Smooth muscle cell (in vitro differentiated cells): ENCODE data around the gene FADD. TPM values are rescaled to one million over a fixed set of nuclear protein-coding genes. Genes with fewer than 3 reads are reported as not detected.
A peak's percentile ranks its signal among the peaks of the same experiment; 100 is the strongest.

Experiments used
- DNase-seq: peaks from one replicate; lab custom pipeline; 2025; ENCODE audit not compliant: unreplicated experiment; lab: John Stamatoyannopoulos, UW
- H2AFZ ChIP-seq: fragments of 200-600 bp; sonication (generic); 2 replicates; pipeline ENCODE4 v1.6.0; 2016; ENCODE audit warnings: antibody characterized with exemption, low read depth, mild to moderate bottlenecking
- H3F3A ChIP-seq: fragments of 200-600 bp; sonication (generic); 2 replicates; pipeline ENCODE4 v1.6.0; 2017; ENCODE audit warnings: antibody characterized with exemption, low read depth
- H3K27ac ChIP-seq: fragments of 200-600 bp; sonication (generic); 2 replicates; pipeline ENCODE4 v1.5.1; 2016; ENCODE audit warnings: low read depth, mild to moderate bottlenecking
- H3K27me3 ChIP-seq: fragments of 200-600 bp; sonication (generic); 2 replicates; pipeline ENCODE4 v1.6.1; 2016; ENCODE audit warnings: low read depth, mild to moderate bottlenecking
- H3K36me3 ChIP-seq: fragments of 200-600 bp; sonication (generic); 2 replicates; pipeline ENCODE4 v1.5.1; 2016; ENCODE audit warnings: low read depth
- H3K4me1 ChIP-seq: fragments of 200-600 bp; sonication (generic); 2 replicates; pipeline ENCODE4 v1.5.1; 2016; ENCODE audit warnings: low read depth
- H3K4me2 ChIP-seq: fragments of 200-600 bp; sonication (generic); 2 replicates; pipeline ENCODE4 v1.6.0; 2016; ENCODE audit warnings: mild to moderate bottlenecking
- H3K4me3 ChIP-seq: fragments of 200-600 bp; sonication (generic); 2 replicates; pipeline ENCODE4 v1.5.1; 2016; ENCODE audit warnings: mild to moderate bottlenecking
- H3K79me2 ChIP-seq: fragments of 200-600 bp; sonication (generic); 2 replicates; pipeline ENCODE4 v1.6.0; 2016; ENCODE audit warnings: low read depth, mild to moderate bottlenecking
- H3K9ac ChIP-seq: fragments of 200-600 bp; sonication (generic); 2 replicates; pipeline ENCODE4 v1.6.0; 2016; ENCODE audit warnings: low read depth
- H3K9me3 ChIP-seq: fragments of 200-600 bp; sonication (generic); replicated peaks from 2 replicates; pipeline ENCODE4 v1.5.1; 2016; ENCODE audit warnings: low read depth
- H4K20me1 ChIP-seq: fragments of 200-600 bp; sonication (generic); 2 replicates; pipeline ENCODE4 v1.6.0; 2016; ENCODE audit warnings: low read depth
- CTCF ChIP-seq: fragments of 200-600 bp; sonication (generic); IDR thresholded peaks from 2 replicates; pipeline ENCODE4 v1.5.1; 2017; ENCODE audit warnings: borderline replicate concordance, mild to moderate bottlenecking, antibody characterized with exemption; ENCODE audit not compliant: insufficient read depth, poor library complexity, severe bottlenecking
- WGBS: methylation state at CpG from one replicate; pipeline ENCODE4 v1.1.7; 2016; ENCODE audit warnings: low lambda C conversion rate; 5-methylcytosine and 5-hydroxymethylcytosine counted together
- polyA plus RNA-seq: library from polyadenylated mRNA; unstranded; fragments of >200 nt; fragmentation: Nextera tagmentation; extraction: Ambion mirVana; gene quantifications from 2 replicates; pipeline ENCODE4 v1.2.1, GENCODE V29; 2016
- total RNA-seq: library from RNA; depleted of rRNA; stranded (reverse); fragments of >200 nt; gene quantifications from 2 replicates; pipeline ENCODE4 v1.2.3, GENCODE V29; 2014

FADD gene
- total and polyA plus RNA-seq, 2 experiments from 2014 or later = 22.2 to 41.3 TPM

DNA sequence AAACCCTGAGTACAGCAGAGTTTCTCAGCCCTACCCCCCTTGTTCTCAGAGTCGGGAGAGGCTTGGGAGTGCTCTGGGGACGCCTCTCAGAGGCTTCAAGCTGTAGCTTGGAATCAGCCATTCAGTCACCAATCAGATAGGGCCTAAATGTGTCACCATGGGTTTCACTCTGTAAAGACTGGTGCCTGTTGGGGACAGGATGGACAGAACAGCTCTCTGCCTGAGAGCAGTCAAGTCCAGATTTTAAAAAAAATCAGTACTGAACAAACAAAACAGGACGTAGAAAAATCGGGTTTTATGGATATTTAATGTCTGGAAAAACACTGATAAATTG is 1.3 kb downstream of the FADD start:
- H3K4me1 ChIP-seq = peaks cover 8% of the 10 kb centered on the region
- peaks cover 51% of the 10 kb centered on the region for H4K20me1 ChIP-seq
- peaks cover 4% of the 10 kb centered on the region for H3F3A ChIP-seq
- H3K36me3 ChIP-seq = no peaks in the 10 kb centered on the region
- no peaks in the 10 kb centered on the region for H3K27me3 ChIP-seq
- no peak for TF ChIP-seq CTCF
- H3K4me3 ChIP-seq = peak overlapping the region; percentile 93
- H3K27ac ChIP-seq = peak overlapping the region; percentile 96
- no peak for DNase-seq
- peak overlapping the region; percentile 94 for H3K9ac ChIP-seq
- H2AFZ ChIP-seq = no peak overlapping the region
- peak overlapping the region; percentile 88 for H3K4me2 ChIP-seq
- no peaks in the 10 kb centered on the region for H3K9me3 ChIP-seq
- 29% methylated on average over 4 of the region's 4 CpGs for WGBS
- H3K79me2 ChIP-seq = peaks cover 21% of the 10 kb centered on the region

- H2AFZ ChIP-seq = no peak overlapping the region
- H3K36me3 ChIP-seq = no peaks in the 10 kb centered on the region
- WGBS = 81% methylated on average over 12 of the region's 12 CpGs
- H3K9ac ChIP-seq = peak overlapping the region; percentile 94
- peak overlapping the region; percentile 93 for H3K4me3 ChIP-seq
- peak overlapping the region; percentile 96 for H3K27ac ChIP-seq
- H3F3A ChIP-seq = peaks cover 4% of the 10 kb centered on the region
- H3K79me2 ChIP-seq = peaks cover 21% of the 10 kb centered on the region
- H3K4me1 ChIP-seq = peaks cover 8% of the 10 kb centered on the region
- H4K20me1 ChIP-seq = peaks cover 52% of the 10 kb centered on the region
- no peaks in the 10 kb centered on the region for H3K27me3 ChIP-seq
- H3K4me2 ChIP-seq = peak overlapping the region; percentile 88
- DNase-seq = no peak
- no peak for TF ChIP-seq CTCF
- no peaks in the 10 kb centered on the region for H3K9me3 ChIP-seq
Observed at GRCh38 chr11:70205049-70205725, 2.1 kb downstream of the FADD start.

DNA sequence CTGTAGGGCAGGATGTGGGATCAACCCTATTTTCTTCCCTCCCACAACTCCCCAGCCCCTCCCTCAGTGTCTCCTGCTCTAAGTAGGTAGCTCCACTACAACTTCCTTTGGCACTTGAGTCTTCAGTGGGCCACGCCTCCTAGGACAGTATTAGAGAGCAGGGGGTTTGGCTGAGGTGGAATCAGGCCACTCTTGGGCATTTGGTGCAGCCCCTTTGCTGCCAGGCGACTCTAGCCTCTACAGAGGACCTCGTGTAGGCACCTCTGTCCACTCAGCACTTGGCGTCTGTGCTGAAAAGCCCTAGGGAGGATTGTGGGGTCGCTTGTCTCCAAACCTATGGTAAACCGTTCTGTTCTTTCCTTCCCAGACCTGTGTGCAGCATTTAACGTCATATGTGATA is 2.7 kb downstream of the FADD start:
- H3F3A ChIP-seq = peaks cover 4% of the 10 kb centered on the region
- WGBS = 89% methylated on average over 7 of the region's 7 CpGs
- TF ChIP-seq CTCF = no peak
- H3K4me3 ChIP-seq = no peak overlapping the region
- H3K9ac ChIP-seq = no peak overlapping the region
- peaks cover 21% of the 10 kb centered on the region for H3K79me2 ChIP-seq
- H4K20me1 ChIP-seq = peaks cover 52% of the 10 kb centered on the region
- no peak for DNase-seq
- no peaks in the 10 kb centered on the region for H3K9me3 ChIP-seq
- no peak overlapping the region for H2AFZ ChIP-seq
- no peaks in the 10 kb centered on the region for H3K36me3 ChIP-seq
- peaks cover 8% of the 10 kb centered on the region for H3K4me1 ChIP-seq
- no peaks in the 10 kb centered on the region for H3K27me3 ChIP-seq
- H3K27ac ChIP-seq = no peak overlapping the region
- H3K4me2 ChIP-seq = no peak overlapping the region
